Stimulated activated naive CD8-positive, alpha-beta T cell treated with anti-CD3 and anti-CD28 coated beads, Interleukin-15, Interleukin-2, amounts not matched to agents 100 ng/mL and 50 ng/mL, for 24 hours (primary cell): ENCODE results near the gene EML6.
"Not testable (repeated sequence)": the region's sequence is repeated elsewhere in the genome, so short reads cannot be mapped to it uniquely, and the experiment has no call there.

Experiments used
- H3K27ac Mint-ChIP-seq: one replicate; pipeline ENCODE4 v1.8.0; 2021; ENCODE audit warnings: mild to moderate bottlenecking, mixed read lengths
- H3K27me3 Mint-ChIP-seq: one replicate; pipeline ENCODE4 v1.8.0; 2021; ENCODE audit warnings: mixed read lengths
- H3K36me3 Mint-ChIP-seq: one replicate; pipeline ENCODE4 v1.8.0; 2021; ENCODE audit warnings: low read depth, mixed read lengths
- H3K4me1 Mint-ChIP-seq: one replicate; pipeline ENCODE4 v1.8.0; 2021; ENCODE audit warnings: low read depth, mixed read lengths
- H3K4me3 Mint-ChIP-seq: one replicate; pipeline ENCODE4 v1.8.0; 2021; ENCODE audit warnings: mild to moderate bottlenecking, mixed read lengths
- H3K9me3 Mint-ChIP-seq: one replicate; pipeline ENCODE4 v1.8.0; 2021; ENCODE audit warnings: mixed read lengths

The EML6 gene

DNA sequence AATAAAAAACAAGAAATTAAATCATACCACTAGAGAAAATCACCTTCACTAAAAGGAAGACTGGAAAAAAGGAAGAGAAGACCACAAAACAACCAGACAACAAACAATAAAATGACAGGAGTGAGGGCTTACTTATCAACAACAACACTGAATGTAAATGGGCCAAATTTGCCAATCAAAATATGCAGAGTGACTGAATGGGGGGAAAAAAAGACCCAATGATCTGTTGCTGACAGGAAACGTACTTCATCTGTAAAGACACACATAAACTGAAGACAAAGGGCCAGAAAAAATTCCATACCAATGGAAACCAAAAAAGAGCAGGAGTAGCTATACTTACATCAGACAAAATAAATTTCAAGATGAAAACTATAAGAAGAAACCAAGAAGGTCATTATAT is 25.5 kb upstream of the EML6 start:
- Mint-ChIP-seq H3K9me3 (no peaks in the 10 kb centered on the region), H3K4me3 (no peak overlapping the region), H3K4me1 (peaks cover 8% of the 10 kb centered on the region), H3K27me3 (peaks cover 4% of the 10 kb centered on the region), H3K27ac (no peak overlapping the region), H3K36me3 (no peaks in the 10 kb centered on the region)

DNA sequence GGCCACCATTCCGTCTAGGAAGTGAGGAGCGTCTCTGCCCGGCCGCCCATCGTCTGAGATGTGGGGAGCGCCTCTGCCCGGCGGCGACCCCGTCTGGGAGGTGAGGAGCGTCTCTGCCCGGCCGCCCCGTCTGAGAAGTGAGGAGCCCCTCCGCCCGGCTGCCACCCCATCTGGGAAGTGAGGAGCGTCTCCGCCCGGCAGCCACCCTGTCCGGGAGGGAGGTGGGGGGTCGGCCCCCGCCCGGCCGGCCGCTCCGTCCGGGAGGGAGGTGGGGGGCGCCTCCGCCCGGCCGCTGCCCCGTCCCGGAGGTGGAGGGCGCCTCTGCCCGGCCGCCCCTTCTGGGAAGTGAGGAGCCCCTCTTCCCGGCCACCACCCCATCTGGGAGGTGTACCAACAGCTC is 24.5 kb upstream of the EML6 start:
- H3K27me3 Mint-ChIP-seq, H3K9me3 Mint-ChIP-seq, H3K27ac Mint-ChIP-seq, H3K36me3 Mint-ChIP-seq, H3K4me3 Mint-ChIP-seq, H3K4me1 Mint-ChIP-seq: not testable (repeated sequence)

DNA sequence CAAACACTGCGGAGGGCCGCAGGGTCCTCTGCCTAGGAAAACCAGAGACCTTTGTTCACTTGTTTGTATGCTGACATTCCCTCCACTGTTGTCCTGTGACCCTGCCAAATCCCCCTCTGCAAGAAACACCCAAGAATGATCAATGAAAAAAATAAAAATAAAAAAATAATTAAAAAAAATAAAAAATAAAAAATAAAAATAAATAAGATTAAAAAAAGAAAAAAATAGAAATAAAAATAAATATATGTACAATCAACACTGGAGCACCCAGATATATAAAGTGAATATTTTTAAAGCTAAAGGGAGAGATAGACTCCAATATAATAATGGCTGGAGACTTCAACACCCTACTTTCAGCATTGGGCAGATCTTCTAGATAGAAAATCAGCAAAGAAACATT is 23.8 kb upstream of the EML6 start:
- H3K4me3 Mint-ChIP-seq = no peak overlapping the region

DNA sequence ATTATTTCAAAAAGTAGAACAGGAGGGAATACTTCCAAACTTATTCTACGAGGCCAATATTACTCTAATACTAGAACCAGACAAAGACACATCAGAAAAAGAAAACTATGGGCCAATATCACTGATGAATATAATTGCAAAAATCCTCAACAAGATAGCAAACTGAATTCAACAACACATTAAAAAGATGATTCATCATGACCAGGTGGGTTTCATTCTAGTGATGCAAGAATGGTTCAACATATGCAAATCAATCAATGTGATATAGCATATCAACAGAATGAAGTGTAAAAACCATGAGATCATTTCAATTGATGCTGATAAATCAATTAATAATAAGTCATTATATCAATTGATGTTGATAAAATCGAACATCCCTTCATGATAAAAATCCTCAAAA is 22.4 kb upstream of the EML6 start:
- H3K4me1 Mint-ChIP-seq = peaks cover 8% of the 10 kb centered on the region
- peaks cover 4% of the 10 kb centered on the region for H3K27me3 Mint-ChIP-seq
- no peaks in the 10 kb centered on the region for H3K36me3 Mint-ChIP-seq
- no peaks in the 10 kb centered on the region for H3K9me3 Mint-ChIP-seq
- H3K4me3 Mint-ChIP-seq = no peak overlapping the region
- no peak overlapping the region for H3K27ac Mint-ChIP-seq

More for the DNA sequence above, 23.8 kb upstream of the EML6 start:
- Mint-ChIP-seq H3K27ac (no peak overlapping the region), H3K4me1 (peaks cover 8% of the 10 kb centered on the region), H3K9me3 (no peaks in the 10 kb centered on the region), H3K27me3 (peaks cover 4% of the 10 kb centered on the region), H3K36me3 (no peaks in the 10 kb centered on the region)

DNA sequence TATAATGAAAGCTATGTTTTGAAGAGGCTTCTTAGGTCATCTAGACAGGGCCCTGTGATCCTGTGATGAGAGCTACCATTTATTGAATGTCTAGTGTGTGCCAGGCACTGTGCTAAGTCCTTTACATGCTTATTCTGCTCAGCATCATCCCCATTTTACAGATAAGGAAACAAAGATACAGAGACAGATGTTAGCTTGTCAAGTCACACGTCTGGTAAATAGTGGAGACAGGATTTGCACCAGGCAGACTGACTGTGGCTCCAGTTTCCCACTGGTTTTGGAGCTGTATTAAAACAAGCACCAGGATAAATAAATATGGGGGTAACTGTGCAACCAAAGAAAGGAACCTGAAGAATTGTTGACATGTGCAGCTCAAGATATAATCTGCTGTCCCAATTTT is 19.2 kb upstream of the EML6 start:
- H3K27ac Mint-ChIP-seq = no peak overlapping the region
- H3K9me3 Mint-ChIP-seq = no peaks in the 10 kb centered on the region
- no peak overlapping the region for H3K4me3 Mint-ChIP-seq
- H3K27me3 Mint-ChIP-seq = peaks cover 15% of the 10 kb centered on the region
- no peaks in the 10 kb centered on the region for H3K36me3 Mint-ChIP-seq
- peaks cover 11% of the 10 kb centered on the region for H3K4me1 Mint-ChIP-seq

DNA sequence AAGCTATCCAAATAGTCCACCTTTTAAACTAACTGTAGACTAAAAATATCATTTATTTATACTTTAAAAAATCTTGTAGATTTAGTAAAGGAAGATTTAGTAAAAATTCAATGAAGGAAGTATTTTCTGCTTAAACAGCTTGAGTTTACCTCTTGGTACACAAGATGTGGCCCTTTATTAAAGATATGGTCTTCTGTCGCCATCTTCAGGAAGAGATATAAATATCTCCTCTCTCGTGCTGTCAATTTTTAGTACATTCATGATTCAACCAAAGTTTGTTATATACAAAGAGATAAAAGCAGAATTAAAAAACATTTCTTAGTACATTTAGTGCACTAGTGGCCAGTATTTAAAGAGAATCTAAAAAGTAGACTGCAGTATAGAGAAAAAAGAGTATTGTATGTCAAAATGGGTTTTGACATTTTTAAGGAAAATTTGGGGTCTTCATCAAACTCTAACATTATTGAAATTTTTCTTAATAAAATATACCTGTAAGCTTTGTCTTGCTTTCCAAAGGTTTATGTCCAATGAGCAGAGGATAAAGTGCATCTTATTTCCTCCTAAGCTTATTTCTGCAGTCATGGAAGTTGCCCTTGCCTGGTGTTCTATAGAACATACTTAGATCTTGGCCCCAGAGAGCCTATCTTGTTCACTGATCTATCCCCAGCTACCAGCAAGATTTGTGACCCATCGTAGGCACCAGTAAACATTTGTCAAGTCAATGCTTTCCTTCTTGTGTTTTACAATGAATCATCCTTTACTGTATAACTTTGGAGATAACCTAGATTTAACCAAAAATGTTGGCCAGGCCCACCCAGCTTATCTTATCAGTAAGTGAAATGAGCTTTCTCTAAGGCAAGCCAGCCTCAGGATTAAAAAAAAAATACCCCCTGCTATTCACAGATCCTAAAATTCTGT is 18.5 kb upstream of the EML6 start:
- Mint-ChIP-seq H3K4me3 (no peak overlapping the region), H3K27ac (no peak overlapping the region), H3K9me3 (no peaks in the 10 kb centered on the region), H3K36me3 (no peaks in the 10 kb centered on the region), H3K27me3 (peaks cover 17% of the 10 kb centered on the region), H3K4me1 (peaks cover 11% of the 10 kb centered on the region)

DNA sequence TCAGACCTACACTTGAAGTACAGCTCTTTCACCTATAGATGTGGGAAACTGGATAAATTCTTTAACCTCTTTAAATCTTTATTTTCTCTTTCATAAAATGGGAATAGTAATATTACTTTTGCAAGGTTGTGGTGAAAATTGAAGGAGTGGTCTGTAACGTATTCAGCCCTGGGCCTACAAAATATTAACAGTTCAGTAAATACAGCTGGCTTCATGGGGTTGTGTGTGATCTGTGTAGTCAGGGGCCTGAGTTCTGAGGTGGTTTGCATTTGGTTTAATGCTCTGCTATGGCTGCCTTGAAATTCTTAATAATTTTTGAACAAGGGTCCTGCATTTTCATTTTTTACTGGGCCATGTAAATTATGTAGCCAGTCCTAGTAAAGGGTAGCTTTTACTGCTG is 16.8 kb upstream of the EML6 start:
- Mint-ChIP-seq H3K4me1 (peaks cover 3% of the 10 kb centered on the region), H3K36me3 (no peaks in the 10 kb centered on the region), H3K27me3 (peaks cover 22% of the 10 kb centered on the region), H3K4me3 (no peak overlapping the region), H3K27ac (no peak overlapping the region), H3K9me3 (no peaks in the 10 kb centered on the region)

DNA sequence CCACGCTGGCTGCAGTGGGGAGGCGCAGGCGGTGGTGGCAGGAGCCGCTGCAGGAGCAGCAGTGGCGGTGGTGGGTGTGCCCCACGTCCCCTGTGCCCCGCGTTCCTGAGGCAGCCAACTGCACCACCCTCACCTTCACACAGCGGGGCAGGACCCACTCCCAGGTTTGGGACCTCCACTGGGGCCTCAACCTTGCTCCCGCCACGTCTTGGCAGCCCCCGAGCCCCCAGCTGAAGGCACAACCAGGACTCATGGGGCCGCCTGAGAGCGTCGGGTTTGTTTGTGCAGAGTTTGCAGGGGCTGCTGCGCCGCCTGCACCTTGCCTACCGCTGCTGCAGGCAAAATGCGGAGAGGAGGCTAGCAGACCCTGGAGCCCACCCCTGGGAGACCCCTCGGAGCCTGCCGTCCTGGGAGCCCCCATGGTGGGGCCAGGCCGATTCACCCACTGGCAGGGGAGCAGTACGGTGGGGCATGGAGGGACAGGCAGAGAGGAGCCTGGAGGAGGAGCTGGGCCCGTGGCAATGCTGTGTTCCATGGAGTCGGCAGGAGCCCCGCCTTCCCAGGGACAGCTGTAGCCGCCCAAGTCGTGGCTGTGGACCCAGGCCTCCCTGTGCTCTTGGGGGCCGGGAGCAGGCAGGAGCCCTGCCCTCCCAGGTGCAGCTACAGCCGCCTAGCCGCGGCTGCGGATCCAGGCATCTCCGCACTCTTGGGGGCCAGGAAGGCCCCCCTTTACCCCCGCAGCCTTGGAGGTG is 14.7 kb upstream of the EML6 start:
- no peaks in the 10 kb centered on the region for H3K36me3 Mint-ChIP-seq
- H3K4me3 Mint-ChIP-seq = peak overlapping the region; percentile 64
- no peak overlapping the region for H3K27ac Mint-ChIP-seq
- no peaks in the 10 kb centered on the region for H3K9me3 Mint-ChIP-seq
- H3K4me1 Mint-ChIP-seq = peaks cover 3% of the 10 kb centered on the region
- H3K27me3 Mint-ChIP-seq = peaks cover 30% of the 10 kb centered on the region

DNA sequence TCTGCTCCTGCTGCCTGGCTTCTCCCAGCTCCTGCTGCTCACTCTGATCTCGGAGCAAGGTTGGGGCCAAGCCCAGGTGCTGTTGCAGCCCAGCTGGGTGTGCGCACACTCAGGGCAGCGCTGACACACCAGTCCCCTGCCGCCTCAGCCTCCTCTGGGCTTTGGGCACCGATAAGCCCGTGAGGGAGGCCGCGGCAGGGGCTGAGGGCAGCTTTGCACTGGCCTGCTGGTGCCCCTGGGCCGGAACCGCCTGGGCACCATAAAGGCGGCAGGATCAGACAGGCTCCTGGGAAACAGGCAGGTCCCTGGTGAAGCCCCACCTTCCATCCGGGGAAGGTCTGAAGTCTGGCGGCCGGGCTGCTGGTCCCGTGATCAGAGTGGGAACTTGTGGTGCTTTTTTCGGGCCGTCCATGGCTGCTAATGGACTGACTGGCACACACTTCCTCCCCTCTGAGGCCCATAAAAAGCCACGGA is 14.1 kb upstream of the EML6 start:
- peak overlapping the region; percentile 62 for H3K4me3 Mint-ChIP-seq
- H3K36me3 Mint-ChIP-seq = no peaks in the 10 kb centered on the region
- peaks cover 30% of the 10 kb centered on the region for H3K27me3 Mint-ChIP-seq
- no peaks in the 10 kb centered on the region for H3K9me3 Mint-ChIP-seq
- peaks cover 3% of the 10 kb centered on the region for H3K4me1 Mint-ChIP-seq
- H3K27ac Mint-ChIP-seq = no peak overlapping the region

DNA sequence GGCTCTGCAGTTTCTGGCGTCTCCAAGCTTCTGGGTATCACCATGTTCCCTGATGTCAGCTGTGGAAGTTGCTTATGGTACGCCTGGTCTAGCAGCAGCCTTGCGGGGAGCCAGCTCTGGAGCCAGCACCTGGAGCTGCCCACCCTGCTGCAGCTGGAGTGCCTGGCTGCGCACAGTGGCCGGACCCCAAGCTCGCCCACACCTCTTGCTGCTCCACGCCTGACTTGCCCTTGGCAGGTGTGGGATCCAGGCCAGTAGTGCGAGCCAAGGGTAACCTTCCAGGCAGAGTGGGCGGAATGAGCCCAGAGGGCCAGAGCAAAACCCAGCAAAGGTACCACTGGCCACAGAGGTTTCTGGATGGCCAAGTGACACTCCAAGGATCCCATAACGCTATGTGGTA is 13.2 kb upstream of the EML6 start:
- Mint-ChIP-seq H3K4me1 (peaks cover 3% of the 10 kb centered on the region), H3K27me3 (peaks cover 30% of the 10 kb centered on the region), H3K4me3 (peak overlapping the region; percentile 2), H3K27ac (no peak overlapping the region), H3K9me3 (no peaks in the 10 kb centered on the region), H3K36me3 (no peaks in the 10 kb centered on the region)

DNA sequence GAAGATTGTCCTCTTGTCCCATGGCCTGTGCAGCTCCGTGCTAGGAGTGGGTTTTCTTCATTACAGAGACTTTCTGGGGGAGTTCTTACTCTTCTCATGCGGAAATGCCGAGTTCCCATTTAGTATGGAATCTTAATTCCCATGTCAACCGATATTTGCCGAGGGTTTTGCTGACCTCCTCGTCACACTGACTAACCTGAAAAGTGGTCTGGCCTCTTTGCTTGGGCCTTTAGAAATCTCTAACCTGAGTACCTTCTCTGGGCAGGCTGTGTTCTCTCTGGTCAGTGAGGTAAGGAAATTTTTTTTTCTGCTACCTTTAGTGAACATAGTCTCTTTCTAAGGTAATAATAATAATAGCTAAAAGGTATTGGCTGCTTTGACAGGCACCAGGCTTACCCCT is 10.9 kb upstream of the EML6 start:
- Mint-ChIP-seq H3K27me3 (peaks cover 46% of the 10 kb centered on the region), H3K27ac (no peak overlapping the region), H3K4me3 (no peak overlapping the region), H3K4me1 (peaks cover 3% of the 10 kb centered on the region), H3K9me3 (no peaks in the 10 kb centered on the region), H3K36me3 (no peaks in the 10 kb centered on the region)

DNA sequence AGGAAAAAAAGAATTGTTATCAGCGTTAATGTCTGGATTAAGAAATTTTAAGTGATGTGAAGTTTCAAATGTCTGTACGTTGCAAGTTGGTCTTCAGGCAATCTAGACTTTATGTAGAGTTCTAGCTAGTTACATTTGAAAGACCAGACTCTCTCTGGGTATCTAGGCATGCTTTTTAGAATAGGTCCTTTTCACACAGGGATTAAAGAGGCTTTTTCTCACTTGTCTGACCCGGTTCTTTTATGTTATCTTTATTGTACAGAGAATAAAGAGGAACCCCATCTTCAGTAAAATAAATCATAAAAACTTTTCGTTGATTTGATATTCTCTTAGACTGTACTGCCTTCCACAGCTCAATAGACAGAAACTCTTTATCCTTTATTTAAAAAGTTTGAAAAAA is 8.5 kb upstream of the EML6 start:
- no peaks in the 10 kb centered on the region for H3K9me3 Mint-ChIP-seq
- H3K36me3 Mint-ChIP-seq = no peaks in the 10 kb centered on the region
- no peak overlapping the region for H3K4me3 Mint-ChIP-seq
- peaks cover 53% of the 10 kb centered on the region for H3K27me3 Mint-ChIP-seq
- H3K4me1 Mint-ChIP-seq = no peaks in the 10 kb centered on the region
- H3K27ac Mint-ChIP-seq = no peak overlapping the region

DNA sequence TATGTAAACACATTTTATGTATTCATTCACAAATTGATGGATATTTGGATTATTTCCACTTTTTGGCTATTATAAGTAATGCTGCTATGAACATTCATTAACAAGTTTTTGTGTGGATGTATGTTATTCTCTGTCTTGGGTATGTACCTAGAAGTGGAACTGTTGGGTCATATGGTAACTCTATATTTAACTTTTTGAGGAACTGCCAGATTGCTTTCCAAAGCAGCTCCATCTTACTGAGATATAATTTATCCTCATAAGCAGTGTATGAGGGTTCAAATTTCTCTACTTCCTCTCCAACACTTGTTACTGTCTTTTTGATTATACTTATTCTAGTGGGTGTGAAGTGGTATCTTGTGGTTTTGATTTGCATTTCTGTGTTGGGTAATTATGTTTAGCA is 7.1 kb upstream of the EML6 start:
- H3K9me3 Mint-ChIP-seq = no peaks in the 10 kb centered on the region
- H3K27me3 Mint-ChIP-seq = peaks cover 52% of the 10 kb centered on the region
- no peak overlapping the region for H3K4me3 Mint-ChIP-seq
- no peaks in the 10 kb centered on the region for H3K4me1 Mint-ChIP-seq
- H3K36me3 Mint-ChIP-seq = no peaks in the 10 kb centered on the region
- H3K27ac Mint-ChIP-seq = no peak overlapping the region

DNA sequence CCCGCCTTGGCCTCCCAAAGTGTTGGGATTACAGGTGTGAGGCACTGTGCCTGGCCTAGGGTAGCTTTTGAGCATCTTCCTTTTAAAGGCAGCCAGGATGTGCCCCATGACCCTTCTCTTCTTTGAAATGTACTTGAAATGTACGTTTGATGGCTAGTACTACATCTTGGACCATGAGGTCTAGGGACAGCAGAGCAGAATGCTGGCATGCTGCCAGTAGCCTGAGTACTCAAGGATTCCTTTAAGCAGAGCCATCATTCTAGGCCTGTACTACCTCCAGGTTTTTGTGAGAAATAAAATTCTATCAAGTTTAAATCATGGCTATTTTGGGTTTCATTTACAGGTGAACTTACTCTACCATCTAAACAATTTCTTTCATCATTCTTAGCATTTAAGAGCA is 2.9 kb upstream of the EML6 start:
- Mint-ChIP-seq H3K9me3 (no peaks in the 10 kb centered on the region), H3K4me3 (no peak overlapping the region), H3K27ac (no peak overlapping the region), H3K4me1 (peaks cover 11% of the 10 kb centered on the region), H3K27me3 (peaks cover 51% of the 10 kb centered on the region), H3K36me3 (no peaks in the 10 kb centered on the region)

DNA sequence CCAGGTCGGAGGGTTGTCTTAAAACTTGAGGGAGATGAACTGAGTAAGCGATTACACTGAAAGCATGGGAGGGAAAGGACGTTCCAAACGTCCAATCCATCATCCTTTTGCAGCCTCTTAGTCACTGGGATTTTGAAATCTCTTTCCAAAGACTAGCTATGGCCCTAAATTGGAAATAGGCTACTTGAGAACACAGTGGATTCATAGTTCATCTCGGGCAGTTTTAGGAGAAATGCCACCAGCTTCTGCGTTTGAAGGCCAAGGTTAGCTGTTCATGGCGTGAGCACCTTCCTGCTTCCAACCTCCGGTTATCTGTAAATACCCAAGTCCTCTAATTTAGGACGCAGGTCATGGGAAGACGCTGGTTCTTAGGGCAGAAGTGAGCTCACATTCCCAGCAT is 821 bp upstream of the EML6 start:
- Mint-ChIP-seq H3K4me1 (peaks cover 20% of the 10 kb centered on the region), H3K9me3 (no peaks in the 10 kb centered on the region), H3K4me3 (peak overlapping the region; percentile 89), H3K27me3 (peaks cover 57% of the 10 kb centered on the region), H3K27ac (peak overlapping the region; percentile 69), H3K36me3 (no peaks in the 10 kb centered on the region)
